HEK293T (cell line): Measurements from ENCODE around the gene KLHL29.
"Not testable (repeated sequence)": the region's sequence is repeated elsewhere in the genome, so short reads cannot be mapped to it uniquely, and the experiment has no call there.

ENCODE experiments used
- ARNT ChIP-seq: fragments of 450-650 bp; IDR thresholded peaks from 2 replicates; pipeline ENCODE4 v1.6.1; 2017; ENCODE audit warnings: mild to moderate bottlenecking
- BHLHE40 ChIP-seq: fragments of 450-650 bp; IDR thresholded peaks from 2 replicates; pipeline ENCODE4 v1.6.1; 2016; ENCODE audit warnings: mild to moderate bottlenecking, moderate library complexity, borderline replicate concordance
- CTBP1 ChIP-seq: fragments of 450-650 bp; IDR thresholded peaks from 2 replicates; pipeline ENCODE4 v1.6.1; 2016; ENCODE audit warnings: borderline replicate concordance
- FOXA1 ChIP-seq: fragments of 450-650 bp; IDR thresholded peaks from 2 replicates; pipeline ENCODE4 v1.6.1; 2016; ENCODE audit warnings: mild to moderate bottlenecking
- FOXK2 ChIP-seq: fragments of 450-650 bp; IDR thresholded peaks from 2 replicates; pipeline ENCODE4 v1.6.1; 2016; ENCODE audit warnings: mild to moderate bottlenecking
- FOXM1 ChIP-seq: fragments of 450-650 bp; IDR thresholded peaks from 2 replicates; pipeline ENCODE4 v1.6.1; 2017; ENCODE audit warnings: mild to moderate bottlenecking, borderline replicate concordance
- HDGF ChIP-seq: fragments of 450-650 bp; IDR thresholded peaks from 2 replicates; pipeline ENCODE4 v1.6.1; 2017; ENCODE audit warnings: antibody characterized with exemption, borderline replicate concordance
- L3MBTL2 ChIP-seq: fragments of 450-650 bp; conservative IDR thresholded peaks from 2 replicates; pipeline ENCODE4 v1.6.1; 2016; ENCODE audit warnings: mild to moderate bottlenecking
- LEF1 ChIP-seq: fragments of 450-650 bp; IDR thresholded peaks from 2 replicates; pipeline ENCODE4 v1.6.1; 2017; ENCODE audit warnings: mild to moderate bottlenecking, borderline replicate concordance
- SP1 ChIP-seq: fragments of 450-650 bp; IDR thresholded peaks from 2 replicates; pipeline ENCODE4 v1.6.1; 2017
- SUZ12 ChIP-seq: fragments of 450-650 bp; IDR thresholded peaks from 2 replicates; pipeline ENCODE4 v1.6.1; 2016; ENCODE audit warnings: mild to moderate bottlenecking
- TARDBP ChIP-seq: fragments of 450-650 bp; IDR thresholded peaks from 2 replicates; pipeline ENCODE4 v1.6.1; 2016
- ZNF384 ChIP-seq: fragments of 450-650 bp; IDR thresholded peaks from 2 replicates; pipeline ENCODE4 v1.6.1; 2016
- TF ChIP-seq, protein P1 (sequence below): fragments of 450-650 bp; IDR thresholded peaks from 2 replicates; pipeline ENCODE4 v1.6.1; 2016

DNA sequence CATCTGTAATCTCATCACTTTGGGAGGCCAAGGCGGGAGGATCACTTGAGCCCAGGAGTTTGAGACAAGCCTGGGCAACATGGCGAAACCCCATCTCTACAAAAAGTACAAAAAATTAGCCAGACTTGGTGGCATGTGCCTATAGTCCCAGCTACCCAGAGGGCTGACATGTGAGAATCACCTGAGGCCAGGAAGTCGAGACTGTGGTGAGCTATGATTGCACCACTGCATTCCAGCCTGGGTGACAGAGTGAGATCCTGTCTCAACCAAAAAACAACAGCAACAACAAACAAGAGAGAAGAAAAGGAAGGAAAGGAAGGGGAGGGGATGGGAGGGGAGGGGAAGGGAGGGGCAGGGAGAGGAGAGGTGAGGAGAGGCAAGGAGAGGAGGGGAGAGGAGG is 338.1 kb downstream of the KLHL29 start:
- not testable (repeated sequence) for TF ChIP-seq ZNF384, CTBP1, FOXK2, LEF1, FOXA1, HDGF, BHLHE40, SUZ12, SP1, ARNT, TARDBP, FOXM1, L3MBTL2
- TF ChIP-seq, protein P1, sequence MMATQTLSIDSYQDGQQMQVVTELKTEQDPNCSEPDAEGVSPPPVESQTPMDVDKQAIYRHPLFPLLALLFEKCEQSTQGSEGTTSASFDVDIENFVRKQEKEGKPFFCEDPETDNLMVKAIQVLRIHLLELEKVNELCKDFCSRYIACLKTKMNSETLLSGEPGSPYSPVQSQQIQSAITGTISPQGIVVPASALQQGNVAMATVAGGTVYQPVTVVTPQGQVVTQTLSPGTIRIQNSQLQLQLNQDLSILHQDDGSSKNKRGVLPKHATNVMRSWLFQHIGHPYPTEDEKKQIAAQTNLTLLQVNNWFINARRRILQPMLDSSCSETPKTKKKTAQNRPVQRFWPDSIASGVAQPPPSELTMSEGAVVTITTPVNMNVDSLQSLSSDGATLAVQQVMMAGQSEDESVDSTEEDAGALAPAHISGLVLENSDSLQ, result not testable (repeated sequence)
